HG03108 (cell line): Measurements from ENCODE around the gene ATP2C2.

Source experiments
- ATAC-seq: cut with Tn5 transposase; IDR thresholded peaks from one replicate; pipeline ENCODE4 v1.9.1; 2021; ENCODE audit warnings: moderate library complexity; ENCODE audit not compliant: unreplicated experiment

The ATP2C2 gene

DNA sequence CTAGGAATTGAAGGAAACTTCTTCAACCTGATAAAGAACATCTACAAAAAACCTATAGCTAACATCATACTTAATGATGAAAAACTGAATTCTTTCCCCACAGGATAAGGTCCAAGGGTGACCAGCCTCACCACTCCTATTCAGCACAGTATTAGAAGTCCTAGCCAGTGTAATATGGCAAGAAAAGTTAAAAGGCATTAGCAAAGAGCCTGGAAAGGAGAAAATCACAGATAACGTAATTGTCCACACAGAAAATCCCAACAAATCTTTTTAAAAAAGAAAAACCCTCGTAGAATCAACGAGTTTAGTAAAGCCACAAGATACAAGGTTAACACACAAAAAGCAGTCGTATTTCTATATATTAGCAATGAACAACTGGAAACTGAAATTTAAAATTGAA lies 98.4 kb downstream of the ATP2C2 start:
- no peak for ATAC-seq

- no peak for ATAC-seq
Measured at GRCh38 chr16:84467256-84467655, 98.9 kb downstream of the ATP2C2 start.

GRCh38 chr16:84467709-84468108 lies 99.4 kb downstream of the ATP2C2 start:
- ATAC-seq = no peak

GRCh38 chr16:84471316-84471715 lies 103.0 kb downstream of the ATP2C2 start:
- no peak for ATAC-seq

DNA sequence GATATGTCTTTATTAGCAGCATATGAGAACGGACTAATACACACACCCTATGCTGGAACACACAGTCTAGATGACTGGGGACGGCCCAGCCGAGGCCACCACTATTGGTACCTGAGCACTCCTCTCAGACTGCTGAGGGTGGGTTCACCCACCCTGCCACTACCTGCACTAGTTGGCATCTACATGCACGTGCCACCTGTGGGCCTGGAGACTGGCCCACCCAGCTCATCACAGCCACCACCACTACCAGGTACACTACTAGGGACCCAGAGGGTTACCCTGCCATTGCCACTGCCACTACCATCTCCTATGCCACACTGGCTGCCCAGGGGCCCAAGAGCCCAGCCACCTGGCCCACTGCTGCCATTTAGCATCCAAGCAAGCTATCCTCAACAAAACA lies 103.6 kb downstream of the ATP2C2 start:
- no peak for ATAC-seq

DNA sequence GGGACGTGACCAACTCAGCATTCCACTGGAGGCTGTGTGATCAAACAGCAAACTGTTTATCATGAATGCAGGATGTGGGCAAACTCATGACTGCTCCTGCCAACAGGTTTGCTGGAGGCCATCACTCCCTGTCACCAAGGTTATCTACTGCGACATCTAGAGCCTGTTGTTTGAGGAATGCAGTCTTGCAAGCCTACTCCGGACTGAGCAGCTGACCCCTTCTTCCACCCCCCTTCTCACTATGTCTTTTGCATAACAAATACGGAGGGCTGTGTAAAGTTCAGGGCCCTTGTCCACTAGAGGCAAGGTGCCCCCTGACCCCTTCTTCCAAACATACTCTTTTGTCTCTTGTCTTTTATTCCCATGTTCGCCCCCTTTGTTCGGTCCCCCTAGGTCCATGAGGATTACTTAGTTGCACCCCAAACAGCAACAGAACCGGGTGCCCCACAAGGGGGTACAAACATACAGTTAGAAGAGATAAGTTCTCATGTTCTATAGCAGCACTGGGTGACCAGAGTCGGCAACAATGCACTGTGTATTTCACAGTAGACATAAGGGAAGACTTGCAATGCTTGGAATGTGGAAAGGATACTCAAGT lies 107.4 kb downstream of the ATP2C2 start:
- ATAC-seq = no peak

DNA sequence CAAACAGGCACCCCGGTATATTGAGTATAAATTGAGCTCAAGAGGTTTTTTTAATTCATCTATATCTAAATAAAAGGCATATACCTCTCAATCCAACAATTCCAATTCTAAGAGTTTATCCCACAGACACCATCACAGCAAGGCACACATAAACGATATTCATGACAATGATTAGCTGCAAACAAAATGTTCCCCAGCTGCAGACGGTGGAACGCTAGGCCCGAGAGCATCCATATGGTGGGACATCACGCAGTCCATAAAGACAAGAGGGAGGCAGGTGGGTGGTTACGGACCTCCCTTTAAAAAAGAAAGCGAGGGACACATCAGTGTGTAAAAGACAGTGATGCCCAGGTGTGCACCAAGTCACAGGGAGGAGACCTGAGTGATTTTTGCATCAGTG lies 108.1 kb downstream of the ATP2C2 start:
- ATAC-seq = no peak

DNA sequence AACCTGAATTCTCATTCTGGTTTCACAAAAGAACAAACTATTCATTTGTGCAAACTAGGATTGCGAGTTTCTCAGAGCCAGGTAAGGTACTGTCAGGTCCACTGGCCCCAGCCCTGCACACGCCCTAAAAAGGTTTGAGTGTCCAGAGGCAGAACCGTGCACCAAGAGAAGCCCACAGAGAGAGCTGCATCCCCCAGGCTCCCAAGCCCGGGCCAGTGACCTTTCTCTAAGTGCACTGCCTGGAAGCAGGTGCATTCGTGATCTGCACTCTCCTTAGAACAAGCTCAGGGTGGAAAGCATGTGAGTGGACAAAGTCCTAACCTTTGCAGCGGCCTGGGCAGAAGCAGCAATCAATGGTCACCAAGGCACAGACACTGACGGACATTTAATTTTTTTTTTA lies 109.3 kb downstream of the ATP2C2 start:
- no peak for ATAC-seq

DNA sequence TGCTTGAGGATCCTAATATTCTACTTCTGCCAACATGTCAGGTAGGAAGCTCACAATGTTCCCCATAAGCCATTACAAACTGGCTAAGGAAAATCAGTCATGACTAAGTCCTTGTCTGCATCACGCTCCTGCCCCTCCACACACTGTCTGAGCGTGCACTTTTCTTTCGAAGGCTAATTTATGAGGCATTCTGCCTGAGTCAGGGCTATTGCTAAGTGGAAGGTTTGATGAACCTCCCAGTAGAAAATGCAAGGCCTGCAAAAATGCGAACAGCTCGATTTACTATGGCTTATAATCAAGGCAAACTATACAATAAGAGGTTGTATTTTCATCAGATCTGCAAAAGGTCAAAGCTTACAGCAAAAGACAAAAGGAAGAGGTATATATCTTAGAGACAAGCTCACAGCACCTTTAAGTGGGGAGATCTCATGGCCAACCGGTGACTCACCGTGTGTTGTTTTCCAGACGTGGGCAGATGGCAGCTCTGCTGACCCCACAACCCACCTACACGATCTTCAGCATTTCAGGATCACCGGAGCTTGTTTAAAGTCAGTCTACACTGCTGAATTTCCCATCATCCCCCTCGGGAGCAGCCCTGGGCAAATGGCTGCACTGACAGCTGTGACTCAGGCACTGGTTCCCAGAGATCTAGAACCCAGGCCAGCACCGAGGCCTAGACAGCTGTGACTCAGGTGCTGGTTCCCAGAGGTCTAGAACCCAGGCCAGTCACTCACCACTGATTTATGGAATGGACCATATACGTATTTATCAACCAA lies 110.0 kb downstream of the ATP2C2 start:
- ATAC-seq = no peak

DNA sequence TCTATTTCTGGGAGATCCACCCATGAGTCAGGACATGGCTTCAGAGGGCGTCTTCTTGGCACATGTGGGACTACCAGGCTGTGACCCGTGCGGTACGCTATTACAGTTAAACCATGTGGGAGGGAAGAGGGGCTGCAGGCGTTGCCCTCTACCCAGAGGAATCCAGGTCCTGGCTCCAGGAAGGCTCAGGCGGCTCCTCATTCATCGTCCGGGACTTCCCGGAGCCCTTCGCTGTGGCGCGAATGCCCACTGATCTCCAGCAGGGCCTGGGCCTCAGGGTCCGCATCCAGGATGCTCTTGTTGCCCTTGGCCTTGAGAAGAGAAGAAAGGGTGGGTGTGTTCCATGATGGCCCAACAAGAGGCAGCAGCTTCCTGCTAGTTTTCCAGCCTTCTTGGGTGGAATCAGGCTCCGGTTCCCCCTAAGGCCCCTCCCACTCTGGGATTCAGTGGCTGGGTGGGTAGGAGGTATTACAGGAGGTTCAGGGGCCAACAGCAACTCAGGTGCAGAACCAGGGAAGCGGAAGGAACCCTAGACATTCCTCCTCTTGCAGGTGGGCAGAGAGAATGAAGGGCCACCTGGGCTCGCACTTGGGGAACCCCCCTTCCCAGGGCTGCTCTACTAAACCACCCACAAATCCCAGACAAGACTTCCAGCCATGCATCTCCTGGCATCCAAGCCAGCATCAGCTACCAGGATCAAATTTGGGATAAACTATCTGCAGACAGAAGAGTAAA lies 111.5 kb downstream of the ATP2C2 start:
- ATAC-seq = no peak

DNA sequence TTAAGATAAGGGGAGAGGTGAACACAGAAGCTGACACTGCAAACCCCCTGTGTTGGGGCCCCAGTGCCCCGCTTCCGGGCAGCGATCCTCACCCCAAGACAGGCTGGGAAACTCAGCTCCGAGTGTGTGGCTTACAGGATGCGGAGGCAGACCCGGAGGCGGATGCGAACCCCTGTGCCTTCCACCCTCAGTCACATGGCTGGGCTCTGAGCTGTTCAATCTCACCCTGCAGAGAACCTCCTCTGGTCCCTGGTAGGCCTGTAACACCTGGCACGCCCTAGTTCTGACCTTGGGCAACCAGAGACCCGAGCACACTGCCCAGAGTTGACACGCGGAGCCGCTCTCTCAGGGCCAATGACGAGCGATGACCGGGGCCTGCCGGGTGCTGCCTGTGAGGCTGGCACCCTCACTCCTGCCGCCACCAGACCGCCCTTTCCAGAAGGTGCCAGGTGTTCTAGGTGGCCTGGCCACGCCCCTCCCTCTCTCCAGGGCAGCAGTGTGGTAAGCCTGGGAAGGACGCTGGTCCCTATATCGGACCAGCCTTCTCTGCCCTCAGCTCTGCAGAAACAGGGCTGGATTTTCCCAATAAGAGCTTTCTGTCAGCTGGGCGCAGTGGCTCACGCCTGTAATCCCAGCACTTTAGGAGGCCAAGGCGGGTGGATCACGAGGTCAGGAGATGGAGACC lies 112.9 kb downstream of the ATP2C2 start:
- no peak for ATAC-seq

GRCh38 chr16:84482001-84482891 lies 113.9 kb downstream of the ATP2C2 start:
- no peak for ATAC-seq

GRCh38 chr16:84482951-84483881 lies 114.9 kb downstream of the ATP2C2 start:
- ATAC-seq = no peak

DNA sequence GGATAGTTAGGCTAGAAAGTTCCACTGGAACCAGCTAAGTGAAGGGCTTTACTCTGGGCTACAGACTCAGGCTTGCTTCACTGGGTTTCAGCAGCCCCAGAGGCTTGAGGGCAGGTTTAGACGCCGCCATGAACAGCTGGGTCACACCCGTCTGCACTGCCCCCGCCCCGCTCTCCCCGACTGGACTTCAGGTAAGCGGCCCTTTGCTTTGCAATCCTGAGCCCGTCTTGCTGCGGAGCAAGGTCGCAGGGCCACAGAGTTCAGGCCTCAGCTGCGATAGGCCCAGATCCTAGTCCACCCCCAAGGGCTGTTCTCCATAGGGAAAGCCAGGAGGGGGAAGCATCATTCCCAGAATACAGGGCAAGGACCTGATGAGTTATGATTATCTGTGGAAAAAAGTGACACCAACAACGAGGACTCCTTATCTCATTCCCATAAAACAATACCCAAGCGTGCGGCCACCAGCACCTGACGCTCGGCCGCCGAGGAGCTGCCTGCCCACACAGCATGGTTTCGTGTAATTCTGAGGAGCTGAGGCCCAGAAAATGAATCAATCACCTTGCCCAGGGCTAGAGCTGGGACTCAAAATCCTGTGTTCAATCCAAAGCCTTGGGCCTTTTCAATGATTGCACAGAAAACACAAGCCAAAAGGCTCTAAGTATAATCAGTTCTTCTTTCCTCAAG lies 115.7 kb downstream of the ATP2C2 start:
- ATAC-seq = no peak

GRCh38 chr16:84484579-84485254 lies 116.4 kb downstream of the ATP2C2 start:
- ATAC-seq = no peak

DNA sequence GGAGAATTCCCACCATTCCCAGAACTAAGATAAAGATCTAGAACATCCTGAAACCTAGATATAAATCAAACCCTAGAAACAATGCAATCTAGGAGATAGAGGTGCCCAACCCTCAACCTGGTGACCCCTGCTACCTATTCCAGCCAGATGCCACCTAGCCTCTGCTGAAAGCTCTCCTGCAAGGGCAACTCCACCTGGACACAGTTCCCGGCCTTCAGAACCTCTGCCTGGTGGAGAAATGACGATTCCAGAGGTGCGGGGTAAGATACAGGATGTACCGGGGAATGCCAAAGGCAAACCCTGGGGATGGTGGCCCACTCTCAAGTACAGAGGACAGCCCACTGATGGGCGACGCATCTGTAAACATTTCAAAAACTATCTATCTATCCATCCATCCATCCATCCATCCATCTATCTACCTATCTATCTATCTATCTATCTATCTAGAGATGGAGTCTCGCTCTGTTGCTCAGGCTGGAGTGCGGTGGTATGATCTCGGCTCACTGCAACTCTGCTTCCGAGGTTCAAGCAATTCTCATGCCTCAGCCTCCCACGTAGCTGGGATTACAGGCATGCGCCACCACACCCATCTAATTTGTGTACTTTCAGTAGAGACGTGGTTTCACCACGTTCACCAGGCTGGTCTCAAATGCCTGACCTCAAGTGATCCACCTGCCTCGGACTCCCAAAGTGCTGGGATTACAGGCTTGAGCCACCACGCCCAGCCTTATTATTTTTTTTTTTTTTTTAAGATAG lies 117.1 kb downstream of the ATP2C2 start:
- ATAC-seq = no peak

DNA sequence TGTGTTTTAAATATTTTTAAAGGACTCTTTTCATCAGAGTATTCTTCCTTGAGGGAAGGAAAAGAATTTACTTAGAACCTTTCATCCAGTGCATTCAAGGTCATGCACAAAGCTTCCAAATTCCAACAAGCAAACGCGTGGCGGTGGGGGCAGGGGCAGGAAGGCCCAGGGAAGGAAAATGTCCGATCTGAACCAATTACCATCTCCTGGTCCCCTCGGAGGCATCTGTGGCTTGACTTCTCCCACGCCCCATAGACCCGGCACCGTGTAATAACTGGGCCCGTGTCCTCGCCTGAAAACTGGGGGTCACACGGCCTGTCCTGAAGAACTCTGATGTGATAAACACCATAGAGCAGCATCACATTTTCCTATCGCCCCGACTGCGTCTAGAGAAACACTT lies 117.8 kb downstream of the ATP2C2 start:
- no peak for ATAC-seq
